Ovary (tissue), 9 donors: ENCODE measurements around the gene SIX5. TPM values are rescaled to one million over a fixed set of nuclear protein-coding genes. Genes with fewer than 3 reads are reported as not detected.

Experiments used
- DNase-seq, 5 donors: peaks; one replicate each; pipeline ENCODE4 v3.0.0-alpha.2; 2019 to 2020
- H3K27ac ChIP-seq, 2 donors: fragments of 200-600 bp; one replicate each; pipeline versions ENCODE4 v1.5.1 to v1.8.0; 2019 to 2022
- H3K27me3 ChIP-seq: fragments of 200-600 bp; one replicate; pipeline ENCODE4 v1.8.0; 2022
- H3K36me3 ChIP-seq: fragments of 200-600 bp; sonication (generic); one replicate; pipeline ENCODE4 v1.5.1; 2019
- H3K4me1 ChIP-seq: one replicate; pipeline ENCODE4 v1.8.1; 2013; ENCODE audit warnings: mild to moderate bottlenecking, moderate library complexity; ENCODE audit not compliant: insufficient read depth
- H3K4me3 ChIP-seq: fragments of 200-600 bp; sonication (generic); one replicate; pipeline ENCODE4 v1.5.1; 2017
- H3K9me3 ChIP-seq, 2 donors: fragments of 200-600 bp in 1 of 2; sonication (generic) in 1 of 2; one replicate each; pipeline versions ENCODE4 v1.5.1 to v1.8.1; 2013 to 2019; ENCODE audit warnings: mild to moderate bottlenecking in 1 of 2, moderate library complexity in 1 of 2
- CTCF ChIP-seq, 3 donors: fragments of 450-650 bp in 2 of 3; fragments of 200-600 bp in 1 of 3; IDR thresholded peaks; one replicate each; pipeline versions ENCODE4 v1.5.1 to v1.8.0; 2016 to 2022; ENCODE audit warnings: antibody characterized with exemption in 3 of 3, mild to moderate bottlenecking in 1 of 3
- EP300 ChIP-seq: sonication (generic); formaldehyde crosslinking; IDR thresholded peaks from one replicate; pipeline ENCODE4 v1.6.1; 2017; ENCODE audit warnings: antibody characterized with exemption
- POLR2A ChIP-seq: fragments of 450-650 bp; IDR thresholded peaks from one replicate; pipeline ENCODE4 v1.6.1; 2017; ENCODE audit warnings: antibody characterized with exemption, mild to moderate bottlenecking, moderate library complexity
- WGBS, 3 donors: extraction: QIAGEN DNeasy Blood & Tissue Kit in 1 of 3; methylation state at CpG; one replicate each; pipeline versions ENCODE4 v1.1.5 to v1.1.7; 2013 to 2017; 5-methylcytosine and 5-hydroxymethylcytosine counted together
- intact Hi-C, 4 donors: fragments of 100-400 bp; cut with DNase I; formaldehyde crosslinking; loops; one replicate each; pipeline versions ENCODE4 v1.11.0 to v1.15.1; 2022 to 2023
- polyA plus RNA-seq, 2 donors: library from polyadenylated mRNA; stranded (reverse); fragments of 200-250 nt in 1 of 2; fragments of 350-450 nt in 1 of 2; fragmentation: Illumina TruSeq in 1 of 2; extraction: RNeasy Lipid Tissue Mini Kit (QIAGEN cat#74804) in 1 of 2; gene quantifications; one replicate each; pipeline ENCODE4 v1.2.3, GENCODE V29; 2013 to 2014
- total RNA-seq, 7 donors: library from RNA; depleted of rRNA in 2 of 7; stranded (reverse); fragments of >200 nt in 2 of 7; fragmentation: NEBNext Ultra II Directional in 3 of 7; extraction: Animal tissue kit (Norgen Biotek cat#: 25700) in 3 of 7; gene quantifications; one replicate each; pipeline versions ENCODE4 v1.1.0 to v1.2.4, GENCODE V29; 2016 to 2023
- donor health status: DM: no; HTN: no; CAD: no; lungs with moderate emphysema.
- donor health status: DM: no; HTN: no; CAD: no.
- donor health status: Bipolar disorder and iron deficiency.
- donor health status: DM: yes; HTN: yes; CAD: no.
- donor health status: DM: no; HTN: no; CAD: no.
- donor health status: DM: yes; HTN: yes; CAD: no.

Gene SIX5
- total and polyA plus RNA-seq, 9 donors = 5.4 to 64.4 (median 43.5) TPM

GRCh38 chr19:45761714-45762113 lies 7.3 kb downstream of the SIX5 start:
- peak in 1 of 5 donors; percentile 34 for DNase-seq
- TF ChIP-seq EP300 = no peak
- TF ChIP-seq POLR2A = no peak
- TF ChIP-seq CTCF (IDR thresholded peaks at IDR 0.05) = no peak
- Histone ChIP-seq H3K27me3 (no peaks in the 10 kb centered on the region), H3K4me3 (no peak overlapping the region), H3K9me3 (no peaks in the 10 kb centered on the region), H3K36me3 (no peaks in the 10 kb centered on the region), H3K4me1 (peaks cover 26% of the 10 kb centered on the region), H3K27ac (no peak overlapping the region)
- intact Hi-C loops = loop anchor here in 1 of 4 donors (10.0 kb wide), 1 partner anchor 47 kb away; no protein-coding TSS in a partner anchor
- 84 to 92% (median 90%) methylated on average over 16 to 17 of the region's 17 CpGs for WGBS, 3 donors

- 77 to 88% (median 82%) methylated on average over 8 to 9 of the region's 9 CpGs for WGBS, 3 donors
- no peak for DNase-seq
These were observed 10.1 kb downstream of the SIX5 start for GRCh38 chr19:45758921-45759320.

GRCh38 chr19:45757695-45758094 lies 11.4 kb downstream of the SIX5 start:
- DNase-seq = no peak
- Histone ChIP-seq H3K27ac (no peak overlapping the region), H3K4me1 (no peaks in the 10 kb centered on the region), H3K36me3 (no peaks in the 10 kb centered on the region), H3K27me3 (no peaks in the 10 kb centered on the region), H3K9me3 (no peaks in the 10 kb centered on the region), H3K4me3 (no peak overlapping the region)
- TF ChIP-seq CTCF (IDR thresholded peaks at IDR 0.05) (no peak), POLR2A (no peak), EP300 (no peak)
- WGBS, 3 donors = 77 to 86% (median 84%) methylated on average over 9 of the region's 9 CpGs
- intact Hi-C loops = no loop called here

More at GRCh38 chr19:45758921-45759320, 10.1 kb downstream of the SIX5 start:
- TF ChIP-seq EP300 (no peak), CTCF (IDR thresholded peaks at IDR 0.05) (no peak), POLR2A (no peak)
- H3K27ac ChIP-seq = no peak overlapping the region
- H3K4me1 ChIP-seq = peaks cover 8% of the 10 kb centered on the region
- intact Hi-C loops = no loop called here
- H3K4me3 ChIP-seq = no peak overlapping the region
- no peaks in the 10 kb centered on the region for H3K27me3 ChIP-seq
- no peaks in the 10 kb centered on the region for H3K9me3 ChIP-seq
- no peaks in the 10 kb centered on the region for H3K36me3 ChIP-seq

DNA sequence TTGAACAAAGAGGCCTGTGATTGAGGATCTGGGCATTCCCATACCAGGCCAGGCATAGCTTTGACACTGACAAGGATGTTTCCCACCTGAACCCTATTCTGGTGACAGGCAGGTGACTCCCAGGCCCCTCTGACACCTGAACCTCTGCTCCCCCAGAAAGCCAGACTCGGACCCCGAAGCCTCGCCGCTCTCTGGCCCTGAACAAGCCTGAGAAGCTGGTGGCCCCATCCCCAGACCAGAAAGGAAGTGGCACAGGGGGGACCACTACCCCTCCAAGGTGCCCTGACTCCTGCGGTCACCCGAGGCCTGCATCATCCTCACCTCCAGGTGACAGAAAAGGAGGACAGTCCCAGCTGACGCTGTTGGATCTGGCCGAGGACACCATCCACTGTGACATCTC lies 14.7 kb downstream of the SIX5 start:
- no peaks in the 10 kb centered on the region for H3K9me3 ChIP-seq
- H3K27ac ChIP-seq = no peak overlapping the region
- H3K27me3 ChIP-seq = no peaks in the 10 kb centered on the region
- TF ChIP-seq EP300 (no peak), CTCF (IDR thresholded peaks at IDR 0.05) (no peak), POLR2A (no peak)
- no peak for DNase-seq
- WGBS, 3 donors = 95 to 96% (median 95%) methylated on average over 8 of the region's 8 CpGs
- H3K36me3 ChIP-seq = no peaks in the 10 kb centered on the region
- H3K4me1 ChIP-seq = no peaks in the 10 kb centered on the region
- H3K4me3 ChIP-seq = no peak overlapping the region
- intact Hi-C loops = loop anchor here in 1 of 4 donors (1.0 kb wide), 1 partner anchor 42 kb away; no protein-coding TSS in a partner anchor
